B cell (primary cell): ENCODE data around the gene GNA15. TPM values are rescaled to one million over a fixed set of nuclear protein-coding genes. Genes with fewer than 3 reads are reported as not detected.

Source experiments
- ATAC-seq: fragments of 200-7000 bp; cut with Tn5 transposase; one replicate; pipeline ENCODE4 v1.10.0; 2021; ENCODE audit warnings: low read depth, mild to moderate bottlenecking, moderate number of reproducible peaks, moderate library complexity
- CTCF ChIA-PET: fragments of 350-600 bp; sonication (Branson Sonifier 250); formaldehyde crosslinking; loops from one replicate; lab custom pipeline; 2021; ENCODE audit warnings: antibody characterized with exemption, inconsistent platforms; lab: Charles Lee
- POLR2A ChIA-PET: fragments of 350-600 bp; sonication (Branson Sonifier 250); formaldehyde crosslinking; loops from one replicate; lab custom pipeline; 2021; ENCODE audit warnings: antibody characterized with exemption; lab: Charles Lee
- DNase-seq: peaks from one replicate; pipeline ENCODE4 v3.0.0; 2013
- H2AFZ ChIP-seq: 2 replicates; pipeline ENCODE4 v1.6.1; 2012; ENCODE audit warnings: mild to moderate bottlenecking, low read depth, low read length; ENCODE audit not compliant: insufficient read depth, poor library complexity, severe bottlenecking
- H3K27ac ChIP-seq, 2 donors: 1 replicate in 1 of 2; 2 replicates in 1 of 2; pipeline ENCODE4 v1.5.1; 2012 to 2013; ENCODE audit warnings: low read length in 2 of 2, mild to moderate bottlenecking in 2 of 2, moderate library complexity in 1 of 2
- H3K27me3 ChIP-seq, 4 experiments: fragments of 200-600 bp in 1 of 4; sonication (generic) in 1 of 4; replicated peaks in 1 of 4; 1 replicate in 2 of 4; 2 replicates in 2 of 4; pipeline versions ENCODE4 v1.6.1 to v1.7.0; 2013 to 2016; ENCODE audit warnings: low read length in 3 of 4, mild to moderate bottlenecking in 2 of 4, mixed read lengths in 1 of 4, moderate library complexity in 1 of 4; ENCODE audit not compliant: insufficient read depth in 4 of 4, control insufficient read depth in 3 of 4; ENCODE audit errors: control extremely low read depth in 1 of 4
- H3K36me3 ChIP-seq, 2 experiments: replicated peaks in 1 of 2; 1 replicate in 1 of 2; 2 replicates in 1 of 2; pipeline versions ENCODE4 v1.6.1 to v1.7.1; 2013; ENCODE audit warnings: low read length in 1 of 2; ENCODE audit not compliant: insufficient read depth in 2 of 2, control insufficient read depth in 1 of 2; ENCODE audit errors: control extremely low read depth in 1 of 2, extremely low read depth in 1 of 2
- H3K4me1 ChIP-seq, 2 donors: fragments of 200-600 bp in 1 of 2; sonication (generic) in 1 of 2; 1 replicate in 1 of 2; 2 replicates in 1 of 2; pipeline versions ENCODE4 v1.5.1 to v1.6.1; 2013 to 2017; ENCODE audit warnings: low read length in 2 of 2; ENCODE audit not compliant: control insufficient read depth in 2 of 2, insufficient read depth in 2 of 2
- H3K4me2 ChIP-seq: replicated peaks from 2 replicates; pipeline ENCODE3; 2012; ENCODE audit warnings: mild to moderate bottlenecking, low read depth, low read length; ENCODE audit not compliant: poor library complexity, severe bottlenecking
- H3K4me3 ChIP-seq, 5 experiments: fragments of 200-600 bp in 1 of 5; sonication (generic) in 1 of 5; 1 replicate in 3 of 5; 2 replicates in 2 of 5; pipeline versions ENCODE4 v1.5.1 to v1.7.0; 2011 to 2016; ENCODE audit warnings: low read length in 4 of 5, mild to moderate bottlenecking in 4 of 5, low read depth in 2 of 5, control low read depth in 1 of 5, moderate library complexity in 1 of 5; ENCODE audit not compliant: insufficient read depth in 1 of 5; ENCODE audit errors: control extremely low read depth in 1 of 5, extremely low read depth in 1 of 5
- H3K79me2 ChIP-seq: fragments of 200-600 bp; sonication (generic); one replicate; pipeline ENCODE4 v1.6.0; 2016; ENCODE audit warnings: low read length; ENCODE audit not compliant: control insufficient read depth, insufficient read depth
- H3K9ac ChIP-seq: fragments of 200-600 bp; sonication (generic); 2 replicates; pipeline ENCODE4 v1.6.1; 2017; ENCODE audit warnings: mild to moderate bottlenecking, low read length, moderate library complexity
- H3K9me3 ChIP-seq, 3 donors: one replicate each; pipeline versions ENCODE4 v1.6.1 to v1.7.1; 2013; ENCODE audit warnings: low read length in 2 of 3; ENCODE audit not compliant: control insufficient read depth in 2 of 3, insufficient read depth in 1 of 3; ENCODE audit errors: control extremely low read depth in 1 of 3
- H4K20me1 ChIP-seq: 2 replicates; pipeline ENCODE4 v1.6.0; 2012; ENCODE audit warnings: mild to moderate bottlenecking, low read length; ENCODE audit not compliant: insufficient read depth, control insufficient read depth, poor library complexity, severe bottlenecking
- H3K27ac Mint-ChIP-seq: one replicate; pipeline ENCODE4 v1.8.0; 2021; ENCODE audit warnings: mixed read lengths
- H3K27me3 Mint-ChIP-seq: one replicate; pipeline ENCODE4 v1.8.0; 2021; ENCODE audit warnings: mixed read lengths
- H3K4me1 Mint-ChIP-seq: one replicate; pipeline ENCODE4 v1.8.0; 2021; ENCODE audit warnings: mixed read lengths
- H3K4me3 Mint-ChIP-seq: one replicate; pipeline ENCODE4 v1.8.0; 2021; ENCODE audit warnings: mixed read lengths
- H3K9me3 Mint-ChIP-seq: one replicate; pipeline ENCODE4 v1.8.0; 2022; ENCODE audit warnings: mixed read lengths; ENCODE audit not compliant: insufficient read depth
- EZH2 ChIP-seq: IDR thresholded peaks from 2 replicates; pipeline ENCODE4 v1.6.1; 2012; ENCODE audit warnings: borderline replicate concordance, low read depth, mild to moderate bottlenecking, moderate library complexity, low read length; ENCODE audit not compliant: insufficient read depth, poor library complexity, severe bottlenecking
- WGBS: methylation state at CpG from one replicate; pipeline ENCODE4 v1.1.5; 2013; ENCODE audit warnings: missing lambda C conversion rate; ENCODE audit not compliant: insufficient coverage; 5-methylcytosine and 5-hydroxymethylcytosine counted together
- intact Hi-C: fragments of 100-400 bp; cut with micrococcal nuclease; formaldehyde crosslinking; loops from one replicate; pipeline ENCODE4 v1.10.0; 2022
- polyA plus RNA-seq: library from polyadenylated mRNA; depleted of rRNA; stranded (reverse); fragments of >200 nt; gene quantifications from 2 replicates; pipeline ENCODE4 v1.2.3, GENCODE V29; 2012
- total RNA-seq, 2 donors: library from RNA; stranded (reverse); fragments of 120-200 nt in 1 of 2; gene quantifications; 1 replicate in 1 of 2; 2 replicates in 1 of 2; pipeline versions ENCODE4 v1.2.3 to v1.2.4, GENCODE V29; 2013 to 2022
- TF ChIP-seq, protein P1 (sequence below): fragments of 200-600 bp; IDR thresholded peaks from one replicate; pipeline ENCODE4 v1.8.0; 2022; ENCODE audit warnings: antibody characterized with exemption, mild to moderate bottlenecking

The GNA15 gene
- total and polyA plus RNA-seq, 2 donors (not counting 1 experiment from before 2014, with no cell fraction given): 0.37 to 0.52 TPM

DNA sequence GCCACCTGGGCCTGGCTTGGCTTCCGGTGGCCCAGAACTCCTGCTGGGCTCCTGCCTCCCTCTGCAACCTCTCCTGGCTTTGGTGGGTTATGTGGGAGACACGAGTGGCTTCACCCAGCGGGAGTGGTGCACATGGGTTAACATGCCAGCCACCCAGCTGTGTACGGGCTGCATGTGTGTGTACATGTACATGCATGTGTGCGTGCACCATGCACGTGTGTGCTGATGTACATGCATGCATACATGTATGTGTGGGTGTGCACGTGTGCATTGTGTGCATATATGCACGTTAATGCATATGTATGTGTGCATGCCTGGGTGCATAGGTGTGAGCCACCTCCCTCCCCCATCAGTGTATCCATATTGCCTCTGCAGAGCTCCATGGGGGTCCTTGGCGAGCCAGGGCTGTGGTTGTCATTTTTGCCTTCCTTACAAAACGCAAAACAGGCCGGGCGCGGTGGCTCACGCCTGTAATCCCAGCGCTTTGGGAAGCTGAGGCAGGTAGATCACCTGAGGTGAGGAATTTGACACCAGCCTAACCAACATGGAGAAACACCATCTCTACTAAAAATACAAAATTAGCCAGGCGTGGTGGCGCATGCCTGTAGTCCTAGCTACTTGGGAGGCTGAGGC lies 29.2 kb upstream of the GNA15 start:
- CTCF ChIA-PET: interaction anchor here (1.0 to 12.5 kb wide), 5 partner anchors 31 to 155 kb away, joined by 3 to 281 read pairs (median 38); no protein-coding TSS in a partner anchor
- POLR2A ChIA-PET: no interaction called here
- 93% methylated on average over 8 of the region's 17 CpGs for WGBS
- ATAC-seq (no peak), DNase-seq (no peak)
- no peak overlapping the region for H3K4me3 ChIP-seq
- peaks cover 22% of the 10 kb centered on the region for H4K20me1 ChIP-seq
- H3K79me2 ChIP-seq: peaks cover 30% of the 10 kb centered on the region
- peaks cover 15% of the 10 kb centered on the region for H3K4me1 Mint-ChIP-seq
- no peak for TF ChIP-seq EZH2
- TF ChIP-seq, protein P1, sequence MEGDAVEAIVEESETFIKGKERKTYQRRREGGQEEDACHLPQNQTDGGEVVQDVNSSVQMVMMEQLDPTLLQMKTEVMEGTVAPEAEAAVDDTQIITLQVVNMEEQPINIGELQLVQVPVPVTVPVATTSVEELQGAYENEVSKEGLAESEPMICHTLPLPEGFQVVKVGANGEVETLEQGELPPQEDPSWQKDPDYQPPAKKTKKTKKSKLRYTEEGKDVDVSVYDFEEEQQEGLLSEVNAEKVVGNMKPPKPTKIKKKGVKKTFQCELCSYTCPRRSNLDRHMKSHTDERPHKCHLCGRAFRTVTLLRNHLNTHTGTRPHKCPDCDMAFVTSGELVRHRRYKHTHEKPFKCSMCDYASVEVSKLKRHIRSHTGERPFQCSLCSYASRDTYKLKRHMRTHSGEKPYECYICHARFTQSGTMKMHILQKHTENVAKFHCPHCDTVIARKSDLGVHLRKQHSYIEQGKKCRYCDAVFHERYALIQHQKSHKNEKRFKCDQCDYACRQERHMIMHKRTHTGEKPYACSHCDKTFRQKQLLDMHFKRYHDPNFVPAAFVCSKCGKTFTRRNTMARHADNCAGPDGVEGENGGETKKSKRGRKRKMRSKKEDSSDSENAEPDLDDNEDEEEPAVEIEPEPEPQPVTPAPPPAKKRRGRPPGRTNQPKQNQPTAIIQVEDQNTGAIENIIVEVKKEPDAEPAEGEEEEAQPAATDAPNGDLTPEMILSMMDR: no peak
- no peaks in the 10 kb centered on the region for H3K27me3 Mint-ChIP-seq
- no peak overlapping the region for H3K4me2 ChIP-seq
- no peaks in the 10 kb centered on the region for H3K9me3 Mint-ChIP-seq
- H2AFZ ChIP-seq: no peak overlapping the region
- no peaks in the 10 kb centered on the region for H3K36me3 ChIP-seq
- intact Hi-C loops: no loop called here
- peaks cover 5 to 16% of the 10 kb centered on the region in 2 donors for H3K4me1 ChIP-seq
- H3K9me3 ChIP-seq: peaks cover 0 to 3% (median 0%) of the 10 kb centered on the region in 3 donors
- H3K27me3 ChIP-seq: no peaks in the 10 kb centered on the region
- no peak overlapping the region for H3K27ac ChIP-seq
- H3K4me3 Mint-ChIP-seq: no peak overlapping the region
- no peak overlapping the region for H3K27ac Mint-ChIP-seq
- H3K9ac ChIP-seq: no peak overlapping the region

DNA sequence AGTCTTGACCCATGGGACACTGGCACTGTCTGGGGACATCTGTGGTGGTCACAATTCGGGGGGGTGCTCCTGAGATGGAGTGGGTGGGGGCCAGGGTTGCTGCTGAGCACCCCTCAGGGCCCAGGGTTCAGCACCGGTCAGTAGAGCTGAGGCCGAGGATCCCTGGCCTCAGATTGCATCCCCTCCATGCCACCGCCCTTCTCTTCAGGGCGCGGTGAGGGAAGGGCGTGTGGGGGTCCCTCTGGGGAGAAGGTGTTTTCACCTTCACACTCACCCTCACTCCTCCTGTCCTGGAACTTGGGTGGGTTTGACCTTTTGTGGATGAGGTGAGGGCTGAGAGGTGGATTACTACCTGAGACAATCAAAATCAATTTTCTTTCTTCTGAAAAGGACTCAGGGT lies 28.2 kb upstream of the GNA15 start:
- peaks cover 0 to 3% (median 0%) of the 10 kb centered on the region in 3 donors for H3K9me3 ChIP-seq
- intact Hi-C loops: loop anchor here (1.0 kb wide), 4 partner anchors 56 to 220 kb away; no protein-coding TSS in a partner anchor
- Mint-ChIP-seq H3K9me3 (no peaks in the 10 kb centered on the region), H3K4me1 (peaks cover 13% of the 10 kb centered on the region), H3K27me3 (no peaks in the 10 kb centered on the region), H3K4me3 (no peak overlapping the region), H3K27ac (no peak overlapping the region)
- 100% methylated on average over 2 of the region's 7 CpGs for WGBS
- H4K20me1 ChIP-seq: peaks cover 22% of the 10 kb centered on the region
- H3K27me3 ChIP-seq: no peaks in the 10 kb centered on the region
- H3K9ac ChIP-seq: no peak overlapping the region
- no peak overlapping the region for H3K4me3 ChIP-seq
- peaks cover 21% of the 10 kb centered on the region for H3K79me2 ChIP-seq
- TF ChIP-seq, protein P1: no peak
- no peak for TF ChIP-seq EZH2
- H3K36me3 ChIP-seq: no peaks in the 10 kb centered on the region
- CTCF ChIA-PET: interaction anchor here (0.6 to 12.5 kb wide), 16 partner anchors 9 to 219 kb away, joined by 3 to 281 read pairs (median 8); partner anchors contain the start of gene TLE6
- no peak overlapping the region for H3K4me2 ChIP-seq
- H3K27ac ChIP-seq: no peak overlapping the region
- no peak for DNase-seq
- H2AFZ ChIP-seq: no peak overlapping the region
- no peak for ATAC-seq
- peaks cover 5 to 16% of the 10 kb centered on the region in 2 donors for H3K4me1 ChIP-seq
- POLR2A ChIA-PET: no interaction called here
